IPS DF 4.7 (cell line): ENCODE data around the gene NSRP1.
"Not testable (repeated sequence)": the region's sequence is repeated elsewhere in the genome, so short reads cannot be mapped to it uniquely, and the experiment has no call there.

Experiments used
- DNase-seq: peaks from one replicate; pipeline ENCODE4 v3.0.0-alpha.2; 2013; ENCODE audit warnings: low spot score; ENCODE audit errors: extremely low read depth

The NSRP1 gene

GRCh38 chr17:30116661-30117551, at the start of gene NSRP1:
NSRP1 (plus strand) TSS chr17:30116816; CDS start chr17:30116844, 28 bp downstream.
- DNase-seq, result peak; percentile 82

GRCh38 chr17:30068465-30068864, 48.2 kb upstream of the NSRP1 start:
- no peak for DNase-seq

DNA sequence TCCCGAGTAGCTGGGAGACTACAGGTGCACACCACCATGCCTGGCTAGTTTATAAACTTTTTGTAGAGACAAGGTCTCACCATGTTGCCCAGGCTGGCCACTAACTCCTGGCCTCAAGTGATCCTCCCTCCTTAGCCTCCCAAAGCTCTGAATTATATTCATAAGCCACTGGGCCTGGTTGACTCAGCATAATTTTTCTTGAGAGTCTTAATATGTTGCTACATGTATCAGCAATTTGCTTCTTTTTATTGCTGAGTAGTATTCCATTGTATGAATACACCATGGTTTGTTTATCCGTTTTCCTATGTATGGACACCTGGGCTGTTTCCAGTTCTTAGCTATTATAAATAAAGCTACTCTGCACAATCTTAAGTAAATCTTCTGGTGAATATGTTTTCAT, 42.4 kb upstream of the NSRP1 start:
- no peak for DNase-seq

DNA sequence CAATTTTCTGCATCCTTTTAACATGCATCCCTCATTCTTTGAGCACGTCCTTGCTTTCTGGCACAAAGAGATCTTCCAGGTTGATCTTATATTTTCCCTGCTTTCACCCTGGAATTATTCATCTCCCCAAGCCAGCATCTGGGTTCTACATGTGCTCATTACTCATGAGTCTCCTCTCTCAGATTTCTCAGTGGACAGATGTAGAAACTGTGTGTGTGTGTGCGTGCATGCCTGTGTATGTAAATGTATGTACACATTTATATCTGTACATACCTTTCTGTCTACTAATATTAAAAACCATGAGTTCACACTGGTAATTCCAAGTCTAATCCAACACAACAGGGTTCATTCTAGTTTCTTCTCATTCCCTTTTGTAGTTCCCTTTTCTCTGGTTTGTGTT, 41.9 kb upstream of the NSRP1 start:
- no peak for DNase-seq

GRCh38 chr17:30082773-30083172, 33.8 kb upstream of the NSRP1 start:
- DNase-seq, result no peak

- no peak for DNase-seq
Observed at GRCh38 chr17:30084788-30085187, 31.8 kb upstream of the NSRP1 start.

GRCh38 chr17:30086896-30087295, 29.7 kb upstream of the NSRP1 start:
- DNase-seq, result no peak

DNA sequence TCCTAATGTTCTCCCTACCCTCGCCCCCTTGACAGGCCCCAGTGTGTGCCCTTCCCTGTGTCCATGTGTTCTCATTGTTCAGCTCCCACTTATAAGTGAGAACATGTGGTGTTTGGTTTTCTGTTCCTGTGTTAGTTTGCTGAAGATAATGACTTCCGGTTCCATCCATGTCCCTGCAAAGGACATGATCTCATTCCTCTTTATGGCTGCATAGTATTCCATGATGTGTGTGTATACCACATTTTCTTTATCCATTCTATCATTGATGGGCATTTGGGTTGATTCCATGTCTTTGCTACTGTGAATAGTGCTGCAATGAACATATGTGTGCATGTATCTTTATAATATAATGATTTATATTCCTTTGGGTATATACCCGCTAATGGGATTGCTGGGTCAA, 29.2 kb upstream of the NSRP1 start:
- not testable (repeated sequence) for DNase-seq

GRCh38 chr17:30091121-30091670, 25.4 kb upstream of the NSRP1 start:
- DNase-seq, result no peak

GRCh38 chr17:30091771-30092170, 24.8 kb upstream of the NSRP1 start:
- DNase-seq, result no peak

DNA sequence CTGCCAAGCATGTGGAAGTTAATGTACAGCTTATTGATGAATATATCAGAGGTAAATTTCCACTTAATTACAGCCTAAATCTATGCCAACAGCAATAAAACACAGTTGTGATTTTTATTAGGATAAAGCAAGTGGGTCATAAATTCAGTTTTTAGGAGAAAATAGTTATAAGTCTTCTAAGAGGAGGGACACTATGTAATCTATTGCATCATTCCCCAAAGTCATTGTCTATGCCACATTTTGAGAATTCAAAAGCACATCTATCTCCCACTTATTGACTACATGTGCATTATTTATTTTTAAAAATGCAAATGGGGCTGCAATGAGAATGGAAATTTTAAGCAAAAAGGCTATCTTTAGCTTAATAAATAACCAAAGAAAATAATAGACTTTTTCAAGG, 23.7 kb upstream of the NSRP1 start:
- no peak for DNase-seq

DNA sequence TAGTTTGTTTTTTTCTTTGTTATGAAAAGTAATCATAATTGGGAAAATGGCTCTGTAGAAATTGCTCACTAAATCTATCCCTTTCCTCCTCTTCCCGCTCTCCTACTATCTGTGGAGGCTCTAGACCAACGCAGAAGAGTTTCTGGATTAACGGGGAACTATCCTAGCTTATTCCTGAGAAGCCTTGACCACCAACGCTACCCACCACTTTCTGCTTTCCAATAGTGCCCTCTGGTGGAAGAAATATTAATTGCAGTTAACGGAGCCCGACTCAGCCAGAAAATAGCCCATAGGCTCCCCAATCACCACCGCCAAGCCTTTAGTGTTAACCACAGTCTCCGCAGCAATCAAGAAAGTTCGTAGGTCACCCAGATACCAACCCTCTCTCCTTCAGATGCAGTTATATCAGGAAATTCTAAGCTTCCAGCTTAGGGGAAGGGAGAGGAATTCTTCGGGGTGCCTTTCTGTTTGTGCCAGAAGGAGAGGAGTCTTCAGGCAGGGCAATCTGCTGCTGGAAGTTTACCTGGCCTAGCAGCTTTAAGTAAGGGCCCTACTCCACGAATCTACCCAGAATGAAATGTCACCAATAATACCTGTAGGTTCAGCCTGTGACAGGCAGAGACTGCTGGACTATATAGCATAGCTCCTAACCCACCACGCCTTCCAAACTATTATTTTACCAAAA, 23.0 kb upstream of the NSRP1 start:
- DNase-seq, result peak; percentile 51

DNA sequence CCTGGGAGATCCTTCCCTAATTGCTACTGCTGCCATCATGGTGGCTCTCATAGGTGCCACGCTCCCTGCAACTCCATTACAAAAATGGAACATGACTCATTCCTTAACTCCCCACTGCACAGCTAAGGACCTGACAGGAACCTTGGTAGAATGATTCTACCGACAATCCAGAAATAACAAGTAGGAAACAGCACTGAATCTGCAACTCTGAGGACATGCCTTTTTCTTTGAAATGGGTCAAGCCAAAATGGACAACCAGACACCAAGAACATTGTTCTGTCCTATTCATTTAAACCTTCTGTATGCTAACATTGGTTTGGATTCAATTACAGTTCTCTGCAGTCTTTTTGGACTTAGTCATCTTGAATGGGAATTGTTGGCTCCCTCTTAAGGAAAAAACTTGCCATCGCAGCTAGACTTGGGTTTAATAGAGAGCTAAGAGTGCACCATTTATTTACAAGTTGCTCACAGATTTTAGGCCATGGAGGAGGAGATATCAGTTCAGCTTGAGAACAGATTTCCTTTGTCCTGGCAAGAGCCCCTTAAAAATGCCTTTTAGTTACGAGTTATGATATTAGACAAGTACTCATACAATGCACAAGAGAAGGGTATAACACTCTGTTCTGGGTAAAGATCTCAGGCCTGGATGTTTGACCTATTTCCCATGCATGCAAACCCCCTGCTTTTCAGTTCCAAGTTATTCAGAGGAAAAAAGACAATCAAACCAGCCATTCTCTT, 20.9 kb upstream of the NSRP1 start:
- DNase-seq, result peak; percentile 49

- no peak for DNase-seq
Observed at GRCh38 chr17:30101686-30102390, 14.8 kb upstream of the NSRP1 start.

- no peak for DNase-seq
Observed at GRCh38 chr17:30103921-30104320, 12.7 kb upstream of the NSRP1 start.

DNA sequence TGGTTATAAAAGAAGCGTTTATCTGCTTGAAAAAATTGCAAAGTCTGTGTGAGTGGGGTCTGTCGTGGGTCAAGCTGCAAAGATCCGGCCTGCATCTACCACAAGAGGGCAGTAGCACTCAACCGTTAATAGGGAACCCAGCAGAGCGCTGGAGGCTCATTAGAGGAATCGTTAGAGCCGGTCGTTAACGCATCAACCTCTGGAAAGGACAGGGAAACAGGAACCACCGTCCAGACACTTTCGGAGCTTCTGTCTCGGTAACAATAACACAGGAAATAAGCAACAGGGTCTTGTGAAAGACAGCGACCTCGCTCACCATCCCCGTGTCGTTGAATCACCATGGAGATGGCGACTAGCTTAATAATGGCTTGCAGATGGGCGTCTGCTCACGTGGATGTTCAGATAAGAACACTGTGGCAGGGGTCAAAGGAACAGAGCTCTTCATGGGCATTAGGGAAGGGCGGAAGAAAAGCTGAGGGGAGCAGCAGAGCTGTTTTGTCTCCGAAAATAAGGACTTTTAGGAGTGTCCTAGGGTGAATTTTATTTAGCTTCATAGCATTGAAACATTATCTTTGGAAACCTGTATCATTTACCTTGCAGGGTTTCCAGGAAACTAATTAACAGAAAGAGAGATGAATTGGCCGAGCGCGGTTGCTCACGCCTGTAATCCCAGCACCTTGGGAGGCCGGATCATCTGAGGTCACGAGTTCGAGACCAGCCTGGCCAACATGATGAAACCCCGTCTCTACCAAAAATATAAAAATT, 11.9 kb upstream of the NSRP1 start:
- peak; percentile 60 for DNase-seq

DNA sequence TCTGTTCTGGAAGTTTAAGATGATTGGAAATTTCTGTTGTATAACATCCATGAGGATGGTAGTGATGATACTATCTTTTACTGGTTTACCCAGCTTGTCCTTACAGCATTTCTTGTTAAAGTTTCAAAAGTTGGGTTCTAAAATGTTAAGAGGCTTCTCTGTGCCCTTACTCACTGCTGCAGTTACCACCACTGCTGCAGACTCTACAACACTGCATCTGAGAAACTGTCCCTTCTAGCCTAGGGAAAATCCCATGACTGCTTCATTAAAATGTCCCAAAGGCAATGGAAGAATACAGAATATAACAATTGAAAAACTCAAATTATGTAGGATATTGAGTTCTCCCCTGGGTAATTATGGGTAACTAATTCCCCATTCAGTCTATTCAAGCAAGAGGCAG, 3.8 kb upstream of the NSRP1 start:
- no peak for DNase-seq

DNA sequence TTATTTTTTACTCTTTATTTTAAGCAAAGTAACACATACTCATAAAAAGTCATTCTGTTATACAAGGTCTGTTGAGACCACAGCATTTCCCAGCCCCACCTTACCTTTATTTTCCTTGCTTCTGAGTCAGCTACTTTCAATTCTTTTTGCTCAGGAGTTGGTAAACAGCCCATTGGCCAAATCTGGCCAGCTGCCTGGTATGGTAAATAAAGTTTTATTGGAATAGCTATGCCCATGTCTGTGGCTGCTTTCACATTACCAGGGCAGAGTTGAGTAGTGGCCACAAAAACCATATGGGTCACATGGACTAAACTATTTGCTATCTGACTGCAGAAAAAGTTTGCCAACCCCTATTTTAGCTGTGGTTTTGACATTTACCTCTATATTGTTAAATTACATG, 3.4 kb upstream of the NSRP1 start:
- no peak for DNase-seq

GRCh38 chr17:30116345-30116660, 313 bp upstream of the NSRP1 start:
- DNase-seq, result no peak

GRCh38 chr17:30117675-30118081, 1.1 kb downstream of the NSRP1 start:
- DNase-seq, result no peak
